HG03135 (cell line): Measurements from ENCODE around the gene PDCD1.

Experiments used
- ATAC-seq: cut with Tn5 transposase; IDR thresholded peaks from one replicate; pipeline ENCODE4 v1.9.1; 2021; ENCODE audit warnings: mild to moderate bottlenecking, moderate library complexity; ENCODE audit not compliant: unreplicated experiment

PDCD1 gene

DNA sequence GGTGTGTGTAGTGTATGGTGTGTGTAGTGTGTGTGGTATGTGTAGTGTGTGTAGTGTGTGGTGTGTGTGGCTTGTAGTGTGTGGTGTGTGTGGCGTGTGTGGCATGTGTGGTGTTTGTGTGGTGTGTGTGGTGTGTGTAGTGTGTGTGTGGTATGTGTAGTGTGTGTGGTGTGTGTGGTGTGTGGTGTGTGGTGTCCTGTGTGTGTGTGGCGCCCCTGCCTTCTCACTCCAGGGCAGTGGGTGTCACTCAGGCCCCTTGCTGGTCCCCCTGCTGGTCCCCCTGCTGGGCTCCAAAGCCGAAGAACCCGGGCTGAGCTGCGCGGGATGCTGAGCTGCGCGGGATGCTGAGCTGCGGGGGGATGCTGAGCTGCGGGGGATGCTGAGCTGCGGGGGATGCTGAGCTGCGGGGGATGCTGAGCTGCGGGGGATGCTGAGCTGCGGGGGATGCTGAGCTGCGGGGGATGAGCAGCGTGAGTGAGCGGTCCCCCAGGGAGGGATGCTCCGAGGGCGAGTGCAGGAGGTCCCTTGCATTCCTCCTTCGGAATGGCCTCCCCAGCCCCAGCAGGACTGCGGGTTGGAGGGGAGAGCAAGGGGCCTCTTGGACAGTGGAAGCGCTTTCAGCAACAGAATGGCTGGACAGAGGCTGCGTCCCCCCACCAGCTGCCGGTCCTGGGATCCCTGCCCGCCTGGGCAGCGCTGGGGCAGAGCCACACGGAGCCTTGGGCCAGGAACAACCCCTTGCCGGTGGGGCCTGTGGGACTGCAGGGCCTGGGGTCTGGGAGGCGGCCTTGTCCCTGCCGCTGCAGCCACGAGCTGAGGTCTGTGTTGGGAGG, 7.5 kb upstream of the PDCD1 start:
- no peak for ATAC-seq

DNA sequence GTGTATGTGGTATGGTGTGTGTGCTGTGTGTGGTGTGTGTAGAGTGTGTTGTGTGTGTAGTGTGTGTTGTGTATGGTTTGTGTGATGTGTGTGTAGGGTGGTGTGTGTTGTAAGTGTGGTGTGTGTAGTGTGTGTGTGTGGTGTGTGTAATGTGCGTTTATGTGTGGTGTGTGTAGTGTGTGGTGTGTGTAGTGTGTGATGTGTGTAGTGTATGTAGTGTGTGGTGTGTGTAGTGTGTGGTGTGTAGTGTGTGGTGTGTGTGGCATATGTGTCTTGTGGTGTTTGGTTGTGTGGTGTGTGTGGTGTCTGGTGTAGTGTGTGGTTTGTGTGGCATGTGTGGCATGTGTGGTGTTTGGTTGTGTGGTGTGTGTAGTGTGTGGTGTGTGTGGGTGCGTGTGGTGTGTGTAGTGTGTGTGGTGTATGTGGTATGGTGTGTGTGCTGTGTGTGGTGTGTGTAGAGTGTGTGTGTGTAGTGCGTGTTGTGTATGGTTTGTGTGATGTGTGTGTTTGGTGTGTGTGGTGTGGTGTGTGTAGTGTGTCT, 6.8 kb upstream of the PDCD1 start:
- ATAC-seq: no peak

DNA sequence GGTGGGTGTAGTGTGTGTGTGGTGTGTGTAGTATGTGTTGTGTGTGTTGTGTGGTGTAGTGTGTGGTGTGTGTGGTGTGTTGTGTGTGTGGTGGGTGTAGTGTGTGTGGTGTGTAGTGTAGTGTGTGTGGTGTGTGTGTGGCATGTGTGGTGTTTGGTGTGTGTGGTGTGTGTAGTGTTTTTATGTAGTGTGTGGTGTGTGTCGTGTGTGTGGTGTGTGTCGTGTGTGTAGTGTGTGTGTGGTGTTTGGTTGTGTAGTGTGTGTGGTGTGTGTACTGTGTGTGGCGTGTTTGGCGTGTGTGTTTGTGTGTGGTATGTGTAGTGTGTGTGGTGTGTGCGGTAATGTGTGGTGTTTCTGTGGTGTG, 6.1 kb upstream of the PDCD1 start:
- ATAC-seq: no peak

DNA sequence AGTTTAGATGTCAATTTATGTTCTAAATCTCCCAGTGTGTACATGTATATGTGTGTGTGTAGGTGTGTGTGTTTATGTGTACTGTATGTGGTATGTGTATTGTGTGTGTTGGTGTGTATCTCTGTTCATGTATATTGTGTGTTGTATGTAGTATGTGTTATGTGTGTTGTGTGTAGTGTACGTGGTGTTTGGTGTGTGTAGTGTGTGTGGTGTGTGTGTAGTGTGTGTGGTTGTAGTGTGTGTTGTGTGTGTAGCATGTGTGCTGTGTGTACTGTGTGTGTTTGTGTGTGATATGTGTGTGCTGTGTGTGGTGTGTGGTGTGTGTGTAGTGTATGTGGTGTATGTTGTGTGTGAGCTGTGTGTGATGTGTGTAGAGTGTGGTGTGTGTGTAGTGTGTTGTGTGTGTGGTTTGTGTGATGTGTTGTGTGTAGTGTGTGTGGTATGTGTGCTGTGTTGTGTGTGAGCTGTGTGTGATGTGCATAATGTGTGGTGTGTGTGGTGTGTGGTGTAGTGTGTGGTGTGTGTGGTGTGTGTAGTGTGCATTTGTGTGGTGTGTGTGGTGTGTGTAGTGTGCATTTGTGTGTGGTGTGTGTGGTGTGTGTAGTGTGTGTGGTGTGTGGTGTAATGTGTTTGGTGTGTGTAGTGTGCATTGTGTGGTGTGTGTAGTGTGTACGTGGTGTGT, 5.6 kb upstream of the PDCD1 start:
- ATAC-seq: no peak

DNA sequence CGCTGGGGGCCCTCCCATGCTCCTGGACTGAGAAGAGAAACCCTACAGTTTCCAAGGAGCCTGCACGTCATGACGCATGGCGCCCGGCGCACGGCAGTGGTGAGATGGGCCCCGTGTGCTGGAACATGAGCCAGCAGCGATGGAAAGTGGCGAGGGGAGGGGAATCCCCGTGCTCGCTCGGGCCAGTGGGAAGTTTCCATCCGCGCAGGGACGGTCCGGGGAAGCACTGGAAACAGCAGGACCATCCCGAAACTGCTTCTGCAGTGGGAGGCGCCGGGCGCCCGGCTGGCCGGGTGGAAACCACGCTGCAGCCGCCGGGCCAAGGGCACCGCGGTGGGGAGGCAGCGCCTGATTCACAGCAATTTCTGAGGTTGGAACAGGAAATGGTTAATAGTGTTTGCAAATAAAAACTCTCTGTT, 4.9 kb upstream of the PDCD1 start:
- no peak for ATAC-seq

DNA sequence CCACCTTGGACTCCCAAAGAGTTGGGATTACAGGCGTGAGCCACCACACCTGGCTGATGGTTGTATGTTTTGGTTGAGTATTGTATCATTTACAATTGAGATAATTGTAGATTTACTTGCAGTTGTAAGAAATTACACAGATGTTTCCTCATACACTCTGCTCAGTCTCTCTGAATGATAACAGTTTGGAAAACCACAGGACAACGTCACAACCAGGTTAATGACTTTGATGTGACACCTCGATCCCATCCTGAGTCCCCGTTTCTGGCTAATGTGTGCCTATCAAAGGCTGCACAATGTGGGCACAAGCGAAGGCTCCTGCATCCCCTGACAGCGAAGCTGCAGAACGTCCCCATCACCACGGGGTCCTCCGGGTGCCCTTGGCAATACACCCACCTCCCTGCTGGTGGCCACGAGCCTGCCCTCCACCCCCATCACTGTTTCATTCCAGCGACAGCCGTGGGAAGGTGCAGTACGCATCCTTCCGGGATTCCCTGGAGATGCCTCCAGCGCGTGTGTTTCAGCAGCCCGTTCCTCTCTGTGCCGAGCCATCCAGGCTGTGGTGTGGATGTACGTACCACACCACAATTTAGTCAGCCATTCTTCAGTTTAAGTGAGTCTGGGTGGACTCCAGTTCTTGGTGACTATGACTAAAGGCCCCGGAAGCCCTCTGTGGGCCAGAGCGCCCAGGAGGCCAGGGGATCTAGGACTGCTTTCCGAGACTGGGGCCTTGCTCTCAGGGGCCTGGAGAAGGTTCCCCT, 4.3 kb upstream of the PDCD1 start:
- no peak for ATAC-seq

DNA sequence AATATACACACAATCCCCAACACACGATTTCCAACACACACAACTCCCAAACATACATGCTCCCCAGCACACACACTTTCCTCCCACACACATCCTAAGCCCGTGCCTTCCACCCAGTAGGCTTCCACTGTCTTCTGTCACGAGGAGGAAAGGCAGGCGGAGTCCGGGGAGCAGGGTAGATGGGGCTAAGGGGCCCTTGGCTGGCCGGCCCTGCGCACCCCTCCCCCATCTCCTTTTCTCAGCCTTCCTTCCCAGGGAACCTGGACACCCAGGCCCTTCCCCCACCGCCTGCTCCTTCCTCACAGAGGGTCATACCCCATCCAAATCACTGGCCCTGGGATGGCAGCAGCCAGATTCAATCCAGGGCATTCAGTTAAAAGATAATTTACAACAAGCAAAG, 3.4 kb upstream of the PDCD1 start:
- ATAC-seq: no peak

DNA sequence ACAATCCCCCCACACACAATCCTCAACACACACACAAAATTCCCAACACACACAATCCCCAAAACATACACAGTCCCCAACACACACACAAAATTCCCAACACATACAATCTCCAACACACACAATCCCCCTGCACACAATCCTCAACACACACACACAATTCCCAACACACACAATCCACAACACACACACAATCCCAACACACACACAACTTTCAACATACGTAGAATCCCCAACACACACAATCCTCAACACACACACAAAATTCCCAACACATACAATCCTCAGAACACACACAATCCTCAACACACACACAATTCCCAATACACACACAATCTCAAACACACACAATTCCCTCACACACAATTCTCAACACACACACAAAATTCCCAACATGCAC, 2.6 kb upstream of the PDCD1 start:
- ATAC-seq: no peak

DNA sequence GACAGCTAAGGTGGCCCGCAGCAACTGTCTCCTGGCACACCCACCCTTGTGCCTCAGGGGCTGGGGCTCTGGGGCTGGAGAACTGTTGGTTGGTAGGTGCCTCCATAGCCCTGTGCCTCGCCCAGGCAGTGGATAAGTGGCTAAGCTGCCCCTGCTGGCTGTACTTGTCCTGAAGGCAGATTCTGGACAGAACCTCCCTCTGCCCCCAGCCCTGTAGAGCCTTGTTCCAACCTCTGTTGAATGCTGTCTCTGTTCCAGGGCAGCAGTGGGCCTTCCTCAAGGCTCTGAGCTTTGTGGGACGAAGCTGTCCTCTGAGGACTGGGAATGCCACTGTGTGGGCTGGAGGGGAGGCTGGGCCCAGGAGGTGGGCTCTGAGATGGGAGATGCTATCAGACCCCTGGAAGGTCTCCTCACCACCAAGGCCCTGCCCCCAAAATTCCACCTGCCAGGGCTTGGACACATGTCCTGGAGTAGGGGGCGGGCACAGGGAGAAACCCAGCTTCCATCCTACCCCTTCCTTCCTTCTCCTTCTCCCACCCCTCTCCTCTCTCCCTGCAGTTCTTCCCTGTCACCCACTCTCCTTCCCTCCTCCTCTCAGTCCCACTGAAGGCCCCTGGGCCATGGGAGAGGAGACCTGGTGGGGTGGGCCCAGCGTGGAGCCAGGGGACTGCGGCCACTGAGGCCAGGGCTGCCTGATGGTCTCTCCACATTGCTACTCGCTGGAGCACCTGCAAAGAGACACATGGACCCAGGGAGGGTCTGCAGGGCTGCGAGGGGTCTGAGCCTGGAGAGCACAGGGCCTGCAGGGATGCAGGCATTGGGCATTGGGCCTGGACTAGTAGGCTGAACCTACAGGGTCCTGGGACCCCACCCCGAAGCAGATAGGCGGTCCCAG, 1.7 kb upstream of the PDCD1 start:
- no peak for ATAC-seq

DNA sequence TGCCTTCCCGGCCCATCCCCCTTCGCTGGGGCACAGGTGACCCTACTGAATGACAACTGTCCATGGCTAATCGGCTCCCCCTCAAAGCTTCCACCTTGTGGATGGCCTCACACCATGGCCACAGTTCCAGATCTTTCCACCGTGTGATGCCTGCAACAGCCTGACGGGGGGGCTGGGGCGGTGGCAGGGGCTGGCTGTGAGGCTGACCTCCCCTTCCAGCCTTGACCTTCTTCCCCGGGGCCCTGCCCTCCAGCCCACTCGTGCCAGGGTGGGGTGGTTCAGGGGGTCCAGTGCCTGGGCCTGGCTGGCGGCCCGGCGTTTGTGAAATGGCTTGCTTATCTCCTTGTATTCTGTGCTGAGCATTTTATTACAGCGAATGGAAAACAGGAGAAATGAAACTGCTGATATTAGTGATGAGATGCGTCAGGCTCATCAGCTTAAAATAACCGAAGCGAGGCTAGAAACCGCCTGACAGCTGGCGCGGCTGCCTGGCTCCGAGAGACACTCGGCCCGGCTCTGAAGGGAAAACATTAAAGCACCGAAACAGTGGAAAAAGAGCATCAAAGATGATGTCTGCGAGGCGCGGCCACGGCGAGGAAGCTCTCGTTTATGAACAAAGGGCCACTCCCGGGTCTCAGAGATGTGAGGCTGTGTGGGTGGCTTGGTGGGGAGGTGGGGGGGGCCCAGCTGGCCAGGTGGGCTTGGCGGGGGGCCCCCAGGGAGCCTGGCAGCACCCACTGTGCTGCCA, 916 bp upstream of the PDCD1 start:
- peak; percentile 47 for ATAC-seq

DNA sequence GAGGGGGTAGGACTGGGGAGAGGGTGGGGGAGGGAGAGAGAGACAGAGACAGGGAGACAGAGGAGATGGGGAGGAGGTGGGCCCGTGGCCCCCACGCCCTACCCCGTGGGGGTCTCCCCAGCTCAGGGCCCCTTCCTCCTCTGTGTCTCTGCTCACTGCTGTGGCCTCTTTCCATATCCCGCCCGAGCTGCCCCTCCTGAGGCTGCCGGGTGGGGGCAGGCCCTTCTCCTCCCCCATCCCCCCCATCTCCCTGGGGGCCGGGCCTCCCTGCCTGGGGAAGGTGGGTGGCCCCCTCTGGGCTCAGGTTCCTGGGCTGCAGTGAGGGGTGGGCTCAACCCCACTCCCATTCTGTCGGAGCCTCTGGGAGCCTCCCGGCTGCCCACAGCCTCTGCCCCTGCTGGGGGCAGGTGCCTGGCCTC, 332 bp upstream of the PDCD1 start:
- ATAC-seq: peak; percentile 12

DNA sequence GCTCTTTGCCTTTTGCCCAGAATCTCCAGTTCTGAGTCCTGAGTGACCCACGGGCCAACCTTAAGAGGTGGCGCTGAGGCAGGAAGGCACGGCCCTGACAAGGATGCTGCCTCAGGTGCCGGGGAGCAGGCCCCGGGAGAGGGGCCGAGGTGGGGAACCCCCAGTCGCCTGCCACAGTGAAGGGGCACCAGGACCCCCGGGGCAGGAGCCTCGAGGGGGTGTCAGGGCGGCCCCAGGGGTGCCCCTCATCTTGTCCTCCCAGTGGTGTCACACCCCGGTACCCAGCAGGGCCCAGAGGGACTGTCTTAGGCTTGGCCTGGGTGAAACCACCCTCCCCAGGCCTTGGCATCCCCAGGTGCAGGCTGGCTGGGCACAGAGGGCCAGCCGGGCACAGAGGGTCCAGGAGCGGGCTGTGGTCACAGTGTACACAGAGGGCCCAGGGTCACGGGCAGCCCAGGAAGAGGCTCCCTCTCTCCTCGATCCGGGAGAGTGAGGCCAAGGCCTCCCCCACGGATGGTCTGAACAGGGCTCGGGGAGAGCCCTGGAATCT, 1.0 kb downstream of the PDCD1 start:
- no peak for ATAC-seq

DNA sequence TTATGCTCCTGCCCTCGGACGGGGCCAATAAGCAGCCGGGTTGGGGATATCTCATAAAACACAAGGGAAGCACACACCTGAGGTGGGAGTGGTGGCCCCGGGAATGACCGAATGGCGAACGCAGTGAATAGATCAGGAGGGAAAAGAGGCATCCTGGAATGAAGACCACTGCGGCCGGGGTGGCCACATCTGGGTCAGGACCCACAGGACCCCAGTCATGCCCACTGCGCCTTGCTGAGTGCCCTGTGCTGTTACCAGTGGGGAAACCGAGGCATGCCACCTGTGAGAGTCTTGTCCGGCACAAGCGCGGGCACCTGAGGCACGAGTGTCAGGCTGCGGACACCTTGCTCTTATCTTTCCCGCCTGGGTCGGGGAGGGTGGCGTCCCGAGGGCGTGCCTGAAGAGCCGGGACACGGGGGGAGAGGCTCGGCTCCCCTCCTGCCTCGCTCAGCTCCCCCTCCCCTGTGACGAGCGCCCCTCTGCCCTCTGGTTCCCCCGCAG, 1.6 kb downstream of the PDCD1 start:
- no peak for ATAC-seq

DNA sequence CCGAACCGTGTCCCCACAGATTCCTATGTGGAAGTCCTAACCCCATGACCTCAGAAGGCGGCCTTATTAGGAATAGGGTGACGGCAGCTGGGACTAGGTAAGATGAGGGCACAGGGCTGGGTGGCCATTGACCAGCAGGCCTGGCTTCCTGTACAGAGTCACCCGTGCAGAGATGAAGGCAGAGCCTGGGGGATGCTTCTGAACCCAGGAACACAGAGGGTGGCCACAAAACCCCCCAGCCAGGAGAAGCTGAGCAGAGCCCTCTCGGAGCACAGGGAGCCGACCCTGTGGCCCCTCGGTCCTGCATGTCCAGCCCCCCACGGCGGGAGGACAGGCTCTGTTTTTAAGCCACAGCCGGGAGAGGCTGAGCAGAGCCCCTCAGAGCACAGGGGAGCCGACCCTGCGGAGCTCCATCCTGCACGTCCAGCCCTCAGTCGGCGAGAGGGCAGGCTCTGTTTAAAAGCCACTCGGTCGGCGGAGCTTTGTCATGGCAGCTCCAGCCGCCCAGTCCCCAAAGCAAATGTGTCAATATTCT, 2.7 kb downstream of the PDCD1 start:
- ATAC-seq: no peak

DNA sequence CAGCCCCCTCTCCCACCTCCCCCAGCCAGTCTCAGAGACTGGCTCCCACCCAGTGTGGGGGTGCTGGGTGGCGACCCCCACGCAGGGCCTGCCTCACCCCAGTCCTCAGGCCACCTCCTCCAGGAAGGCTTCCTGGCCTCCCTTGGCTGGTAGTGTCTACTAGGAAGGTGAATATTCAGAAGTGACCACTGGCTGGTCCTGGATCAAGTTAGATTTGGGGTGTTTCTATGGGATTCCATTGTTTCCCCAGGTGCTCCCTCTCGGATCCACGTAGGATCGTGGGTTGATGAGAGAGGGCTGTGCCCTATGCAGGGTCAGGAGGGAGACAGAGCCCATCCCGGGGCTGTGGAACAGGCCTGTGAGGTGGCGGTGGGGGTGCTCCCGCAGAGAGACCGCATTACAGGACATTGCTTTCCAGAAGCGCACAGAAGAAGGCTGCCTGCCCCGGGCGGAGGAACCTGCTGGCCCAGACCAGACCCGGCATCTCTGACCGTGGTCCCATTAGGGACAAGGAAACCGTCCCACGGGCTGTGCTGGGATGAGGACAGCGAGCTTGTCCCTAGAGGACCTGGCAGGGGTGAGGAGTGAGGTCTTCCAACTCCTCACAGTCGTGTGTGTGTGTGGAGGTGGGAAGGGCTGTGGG, 3.3 kb downstream of the PDCD1 start:
- no peak for ATAC-seq

DNA sequence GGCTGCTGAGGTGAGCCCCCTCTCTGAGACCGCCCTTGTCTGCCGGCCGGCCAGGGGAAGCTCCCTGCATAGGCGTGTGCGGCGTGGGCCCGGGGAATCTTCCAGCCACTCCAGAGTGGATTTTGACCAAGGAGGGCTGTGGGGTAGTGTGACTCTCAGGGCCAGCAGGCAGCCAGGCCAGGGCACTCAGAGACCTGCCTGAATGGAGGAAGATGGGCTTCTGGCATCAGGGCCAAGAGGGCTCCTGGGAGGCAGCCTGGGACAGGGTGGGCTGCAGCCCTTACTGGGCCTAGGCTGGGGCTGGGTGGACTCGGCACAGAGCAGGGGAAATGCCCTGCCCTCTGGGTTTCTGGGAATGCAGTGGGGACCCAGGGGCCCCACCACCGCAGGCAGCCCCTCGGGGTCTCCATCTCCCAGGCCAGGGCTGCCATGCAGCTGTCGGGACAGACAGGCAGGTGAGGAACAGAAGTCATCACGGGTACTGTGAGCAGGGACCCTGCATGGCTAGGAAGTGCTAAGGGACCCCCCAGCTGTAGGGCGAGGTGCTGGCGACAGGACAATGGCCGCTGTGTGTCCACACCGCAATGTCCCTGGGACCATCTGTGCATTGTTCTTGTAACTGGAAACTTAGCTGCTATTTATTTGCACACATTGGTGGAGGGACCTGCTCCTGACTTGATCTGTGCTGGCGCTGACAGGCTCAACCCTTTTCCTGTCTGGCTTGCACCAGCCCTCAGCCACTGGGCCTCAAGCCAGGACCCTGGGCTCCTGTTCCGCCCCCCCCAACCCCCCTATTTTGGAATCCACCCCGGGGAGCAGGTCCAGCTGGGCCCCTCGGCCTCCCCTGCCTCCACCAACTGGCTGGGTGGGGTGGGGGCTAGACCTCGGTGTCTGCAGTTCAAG, 4.1 kb downstream of the PDCD1 start:
- no peak for ATAC-seq

DNA sequence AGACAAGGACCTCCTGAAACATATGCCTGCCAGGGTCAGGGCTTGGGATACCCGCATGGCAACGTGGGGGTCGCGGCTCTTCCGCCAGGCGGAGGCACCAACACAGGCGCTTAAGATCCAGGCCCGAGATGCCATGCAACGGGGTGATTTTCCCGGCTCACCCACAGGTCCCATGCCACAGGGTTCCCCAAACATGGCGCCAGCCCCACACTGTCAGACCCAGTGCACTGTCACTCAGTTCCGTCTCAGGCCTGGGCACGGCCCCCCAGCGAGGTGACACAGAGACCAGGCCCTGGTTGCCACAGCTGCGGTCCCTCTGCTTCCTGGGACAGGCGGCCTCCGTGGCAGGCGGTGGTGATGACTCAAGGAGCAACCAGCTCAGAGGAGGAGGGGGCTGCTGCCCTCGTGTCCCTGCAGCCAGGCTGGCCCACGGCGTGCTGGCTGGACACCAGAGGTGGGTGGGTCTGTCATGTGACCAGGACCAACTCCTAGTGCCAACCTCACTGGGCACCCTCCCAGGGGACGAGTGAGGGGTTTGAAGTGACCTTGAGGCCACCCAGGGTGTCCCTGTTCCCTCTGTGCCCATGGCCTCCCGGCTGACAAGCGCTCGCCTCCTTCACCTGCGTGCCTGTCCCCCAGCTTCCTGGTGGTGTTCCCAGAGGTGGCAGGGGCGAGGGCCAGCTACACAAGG, 4.9 kb downstream of the PDCD1 start:
- no peak for ATAC-seq
